ENCODE results near the gene RAVER2.

GRCh38 chr1:64836802-64837201, 91.9 kb downstream of the RAVER2 start:
- no peak for TF ChIP-seq POLR2AphosphoS5 (IDR thresholded peaks at IDR 0.05; ENCODE audit: low read depth, low read length)
- no peak for TF ChIP-seq TAF1 (IDR thresholded peaks at IDR 0.05; ENCODE audit: low read depth, low read length)
- no peak for TF ChIP-seq POLR2A (IDR thresholded peaks at IDR 0.05; ENCODE audit: low read depth, low read length)

Measured in GM12891 (cell line).